ENCODE measurements around the gene SLC16A12. TPM values are rescaled to one million over a fixed set of nuclear protein-coding genes. Genes with fewer than 3 reads are reported as not detected.

The SLC16A12 gene
- total RNA-seq, 1 donor from 2014 or later = 1.9 TPM

DNA sequence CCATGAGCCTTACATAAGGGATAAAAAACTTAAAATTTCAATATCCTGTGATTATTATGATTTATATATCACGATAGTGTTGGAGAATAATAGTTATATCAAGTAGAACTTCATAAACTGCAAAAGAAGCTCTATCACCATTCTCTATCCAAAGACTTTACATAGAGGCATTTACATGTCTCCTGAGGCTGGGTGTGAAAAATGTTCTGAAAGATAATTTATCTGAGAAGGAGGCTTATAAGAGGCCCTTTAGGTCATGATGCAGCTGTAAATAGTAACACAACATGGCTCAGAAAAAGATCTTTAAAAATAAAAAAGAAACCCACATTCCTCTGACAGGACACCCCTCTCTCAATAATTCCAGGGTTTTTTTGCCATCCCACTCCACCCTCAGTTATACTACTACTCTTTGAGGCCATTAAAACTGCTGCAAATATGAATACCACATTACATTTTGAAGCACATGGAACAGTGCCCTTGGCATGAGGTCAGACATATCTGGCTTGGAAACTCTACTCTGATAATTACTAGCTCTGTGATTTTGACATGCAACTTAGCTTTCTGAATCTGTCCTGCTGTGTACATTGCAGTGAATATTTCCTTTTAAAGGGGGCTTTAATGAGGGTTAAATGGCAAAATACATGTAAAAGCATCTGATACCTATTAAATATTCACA, 55.5 kb downstream of the SLC16A12 start:
- no peak for ATAC-seq
- H3K27ac ChIP-seq = peak overlapping the region; percentile 61
- no peaks in the 10 kb centered on the region for H3K9me3 ChIP-seq
- no peaks in the 10 kb centered on the region for H3K27me3 ChIP-seq
- H3K36me3 ChIP-seq = no peaks in the 10 kb centered on the region
- TF ChIP-seq, protein P1, sequence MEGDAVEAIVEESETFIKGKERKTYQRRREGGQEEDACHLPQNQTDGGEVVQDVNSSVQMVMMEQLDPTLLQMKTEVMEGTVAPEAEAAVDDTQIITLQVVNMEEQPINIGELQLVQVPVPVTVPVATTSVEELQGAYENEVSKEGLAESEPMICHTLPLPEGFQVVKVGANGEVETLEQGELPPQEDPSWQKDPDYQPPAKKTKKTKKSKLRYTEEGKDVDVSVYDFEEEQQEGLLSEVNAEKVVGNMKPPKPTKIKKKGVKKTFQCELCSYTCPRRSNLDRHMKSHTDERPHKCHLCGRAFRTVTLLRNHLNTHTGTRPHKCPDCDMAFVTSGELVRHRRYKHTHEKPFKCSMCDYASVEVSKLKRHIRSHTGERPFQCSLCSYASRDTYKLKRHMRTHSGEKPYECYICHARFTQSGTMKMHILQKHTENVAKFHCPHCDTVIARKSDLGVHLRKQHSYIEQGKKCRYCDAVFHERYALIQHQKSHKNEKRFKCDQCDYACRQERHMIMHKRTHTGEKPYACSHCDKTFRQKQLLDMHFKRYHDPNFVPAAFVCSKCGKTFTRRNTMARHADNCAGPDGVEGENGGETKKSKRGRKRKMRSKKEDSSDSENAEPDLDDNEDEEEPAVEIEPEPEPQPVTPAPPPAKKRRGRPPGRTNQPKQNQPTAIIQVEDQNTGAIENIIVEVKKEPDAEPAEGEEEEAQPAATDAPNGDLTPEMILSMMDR (IDR thresholded peaks at IDR 0.05) = no peak
- H3K4me3 ChIP-seq = no peak overlapping the region
- DNase-seq = no peak
- intact Hi-C loops (cut with DNase I) = no loop called here
- peaks cover 38% of the 10 kb centered on the region for H3K4me1 ChIP-seq

DNA sequence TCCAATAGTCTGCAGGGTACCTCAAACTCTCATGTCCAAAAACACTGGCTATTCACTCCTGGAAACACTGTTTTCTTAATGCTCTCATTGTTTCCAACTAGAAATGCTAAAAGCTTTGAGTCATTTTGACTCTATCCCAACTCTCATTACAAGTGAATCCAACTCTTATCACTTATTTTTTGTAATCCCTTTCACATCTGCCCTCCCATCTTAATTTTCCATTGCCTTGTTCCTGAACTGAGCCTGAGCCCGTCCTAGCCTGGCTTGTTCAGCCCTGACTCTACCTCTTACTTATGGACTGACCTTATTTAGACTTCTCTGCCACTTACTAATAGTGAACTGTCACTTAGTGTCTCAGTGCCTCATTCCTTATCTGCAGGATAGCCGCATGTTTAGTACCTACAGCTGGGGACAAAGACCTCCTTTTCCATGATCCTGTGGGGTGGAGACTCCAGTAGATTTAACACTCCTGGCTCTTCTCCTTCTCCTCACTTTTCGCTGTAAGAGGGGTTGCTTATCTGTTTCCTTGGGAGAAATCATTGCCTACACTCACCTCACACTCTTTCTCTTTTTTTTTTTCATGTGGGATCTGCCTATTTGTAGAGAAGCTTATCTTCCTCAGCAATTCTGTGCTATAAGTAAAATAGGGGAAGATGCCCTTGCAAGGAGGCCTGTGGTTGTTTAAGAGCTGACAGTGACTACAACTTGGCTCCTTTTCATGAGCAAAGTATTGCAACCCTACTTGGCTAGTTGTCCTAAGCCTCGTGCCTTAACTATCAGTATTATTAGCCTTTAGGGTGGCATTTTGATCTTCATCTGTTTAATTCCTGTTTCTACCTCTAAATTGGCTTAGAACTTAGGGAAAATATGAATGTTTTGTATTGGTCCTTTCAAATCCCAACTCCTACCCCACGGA, 56.4 kb downstream of the SLC16A12 start:
- Histone ChIP-seq H3K36me3 (no peaks in the 10 kb centered on the region), H3K4me3 (no peak overlapping the region), H3K9me3 (no peaks in the 10 kb centered on the region), H3K4me1 (peaks cover 44% of the 10 kb centered on the region), H3K27me3 (no peaks in the 10 kb centered on the region), H3K27ac (peak overlapping the region; percentile 61)
- DNase-seq (no peak), ATAC-seq (no peak)
- intact Hi-C loops (cut with DNase I) = no loop called here
- TF ChIP-seq, protein P1 (IDR thresholded peaks at IDR 0.05) = no peak

DNA sequence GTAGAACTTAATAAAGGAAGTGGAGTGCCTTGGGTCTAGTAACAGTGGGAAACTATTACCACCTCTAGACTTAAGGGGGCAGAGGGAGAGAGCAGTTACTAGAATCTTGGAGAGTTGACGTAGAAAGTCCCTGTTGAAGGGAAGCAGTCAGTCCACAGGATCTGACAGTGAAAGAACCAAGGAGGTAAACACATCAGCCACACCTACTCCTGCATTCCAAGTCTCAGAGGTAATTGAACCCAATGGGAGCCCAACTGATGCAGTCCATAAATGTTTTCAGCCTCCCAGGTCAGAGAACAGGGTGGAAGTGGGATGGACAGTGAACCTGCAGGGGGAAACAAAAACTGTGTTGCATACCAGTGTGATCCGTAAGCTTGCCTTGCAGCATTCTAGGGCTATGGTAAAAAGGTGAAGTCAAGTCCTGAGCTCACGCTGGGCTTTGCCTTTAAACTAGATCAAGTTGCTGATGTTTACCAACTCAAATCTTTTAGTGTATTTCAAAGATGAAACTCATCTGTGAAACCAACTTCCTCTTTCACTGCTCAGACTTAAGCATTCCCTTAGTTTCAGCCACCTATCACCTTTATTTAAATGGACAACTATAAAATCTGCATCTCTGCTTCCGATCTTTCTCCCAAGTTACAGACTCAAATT, 57.2 kb downstream of the SLC16A12 start:
- ATAC-seq (peak; percentile 76), DNase-seq (no peak)
- TF ChIP-seq, protein P1 (IDR thresholded peaks at IDR 0.05) = no peak
- intact Hi-C loops (cut with DNase I) = no loop called here
- no peaks in the 10 kb centered on the region for H3K27me3 ChIP-seq
- no peak overlapping the region for H3K4me3 ChIP-seq
- H3K4me1 ChIP-seq = peaks cover 44% of the 10 kb centered on the region
- no peaks in the 10 kb centered on the region for H3K9me3 ChIP-seq
- no peaks in the 10 kb centered on the region for H3K36me3 ChIP-seq
- H3K27ac ChIP-seq = peak overlapping the region; percentile 61

DNA sequence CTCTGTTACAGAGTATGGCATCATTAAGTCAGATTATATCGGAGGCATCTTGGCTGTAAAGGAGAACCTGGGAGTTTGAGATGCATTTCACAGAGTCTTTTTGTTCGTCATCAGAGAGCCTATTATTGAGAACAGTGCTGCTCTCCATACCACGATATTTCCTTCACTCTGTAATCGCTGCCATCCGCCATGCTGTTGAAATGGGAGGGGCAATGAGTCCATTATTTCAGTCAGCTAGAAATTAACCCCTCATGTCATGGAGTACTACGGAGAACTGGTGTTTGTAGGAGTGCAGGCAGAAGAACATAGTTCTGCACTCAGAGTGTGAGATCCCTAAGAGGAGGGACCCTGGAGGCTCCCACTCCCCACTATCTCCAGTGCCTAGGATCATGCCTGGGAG, 59.2 kb downstream of the SLC16A12 start:
- intact Hi-C loops (cut with DNase I) = no loop called here

DNA sequence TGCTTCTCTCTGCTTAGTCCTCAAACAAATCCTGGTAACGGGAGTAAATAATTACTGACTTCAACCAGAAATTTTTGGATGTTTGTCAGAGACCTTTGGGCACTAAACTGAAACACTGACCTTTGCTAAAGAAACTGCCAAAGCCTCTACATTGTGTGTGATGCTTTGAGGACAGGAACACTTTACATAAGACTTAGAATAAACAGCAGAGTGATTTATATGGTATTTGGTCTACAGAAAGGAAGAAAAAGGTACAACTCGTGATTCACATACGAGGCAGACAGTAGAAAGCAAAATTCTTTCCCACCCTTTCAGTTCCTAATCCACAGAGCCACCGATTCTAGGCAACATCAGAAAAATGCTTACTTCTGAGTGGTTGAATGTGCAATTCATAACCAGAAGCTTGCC, 59.8 kb downstream of the SLC16A12 start:
- Histone ChIP-seq H3K36me3 (no peaks in the 10 kb centered on the region), H3K4me3 (no peak overlapping the region), H3K27me3 (no peaks in the 10 kb centered on the region), H3K4me1 (peaks cover 39% of the 10 kb centered on the region), H3K9me3 (no peaks in the 10 kb centered on the region), H3K27ac (peak overlapping the region; percentile 61)
- intact Hi-C loops (cut with DNase I) = no loop called here
- TF ChIP-seq, protein P1 (IDR thresholded peaks at IDR 0.05) = no peak
- ATAC-seq (peak; percentile 4), DNase-seq (no peak)

More for the DNA sequence above, 59.2 kb downstream of the SLC16A12 start:
- DNase-seq (no peak), ATAC-seq (no peak)
- TF ChIP-seq, protein P1 (IDR thresholded peaks at IDR 0.05) = no peak
- peak overlapping the region; percentile 61 for H3K27ac ChIP-seq
- no peaks in the 10 kb centered on the region for H3K36me3 ChIP-seq
- H3K4me3 ChIP-seq = no peak overlapping the region
- no peaks in the 10 kb centered on the region for H3K27me3 ChIP-seq
- no peaks in the 10 kb centered on the region for H3K9me3 ChIP-seq
- peaks cover 42% of the 10 kb centered on the region for H3K4me1 ChIP-seq

All from upper lobe of right lung (tissue), 1 donor.